Liver (tissue), 9 donors: Measurements from ENCODE around the gene TBX1. TPM values are rescaled to one million over a fixed set of nuclear protein-coding genes. Genes with fewer than 3 reads are reported as not detected.

ENCODE experiments used
- DNase-seq: peaks from one replicate; pipeline ENCODE4 v3.0.0-alpha.2; 2017; ENCODE audit warnings: low spot score
- H3K27ac ChIP-seq, 2 donors: one replicate each; pipeline ENCODE4 v1.7.0; 2013; ENCODE audit warnings: inconsistent platforms in 2 of 2, low read length in 2 of 2, control low read depth in 1 of 2, low read depth in 1 of 2, mild to moderate bottlenecking in 1 of 2
- H3K27me3 ChIP-seq, 4 donors: one replicate each; pipeline versions ENCODE4 v1.6.1 to v1.7.0; 2013; ENCODE audit warnings: low read length in 3 of 4, inconsistent platforms in 1 of 4, mild to moderate bottlenecking in 1 of 4, moderate library complexity in 1 of 4; ENCODE audit not compliant: control insufficient read depth in 4 of 4, insufficient read depth in 4 of 4
- H3K36me3 ChIP-seq, 4 donors: one replicate each; pipeline versions ENCODE4 v1.6.1 to v1.7.0; 2013; ENCODE audit warnings: low read length in 3 of 4, mild to moderate bottlenecking in 3 of 4, low read depth in 1 of 4, moderate library complexity in 1 of 4; ENCODE audit not compliant: control insufficient read depth in 4 of 4, insufficient read depth in 3 of 4
- H3K4me1 ChIP-seq, 4 donors: one replicate each; pipeline versions ENCODE4 v1.6.1 to v1.7.0; 2013; ENCODE audit warnings: low read length in 3 of 4, mild to moderate bottlenecking in 3 of 4, moderate library complexity in 1 of 4; ENCODE audit not compliant: control insufficient read depth in 4 of 4, insufficient read depth in 4 of 4
- H3K4me3 ChIP-seq, 3 donors: one replicate each; pipeline versions ENCODE4 v1.6.1 to v1.7.0; 2013; ENCODE audit warnings: low read length in 3 of 3, control low read depth in 1 of 3, low read depth in 1 of 3, mild to moderate bottlenecking in 1 of 3
- H3K9ac ChIP-seq, 2 donors: one replicate each; pipeline ENCODE4 v1.7.0; 2013; ENCODE audit warnings: low read length in 2 of 2, mild to moderate bottlenecking in 2 of 2, moderate library complexity in 2 of 2, control low read depth in 1 of 2, low read depth in 1 of 2
- H3K9me3 ChIP-seq, 4 donors: one replicate each; pipeline versions ENCODE4 v1.6.1 to v1.7.0; 2013; ENCODE audit warnings: low read length in 3 of 4; ENCODE audit not compliant: control insufficient read depth in 4 of 4
- ATF3 ChIP-seq: IDR thresholded peaks from 2 replicates; pipeline ENCODE4 v1.6.1; 2016; ENCODE audit warnings: antibody characterized with exemption
- EGR1 ChIP-seq, 2 donors: IDR thresholded peaks; 2 replicates each; pipeline ENCODE4 v1.6.1; 2016 to 2018; ENCODE audit warnings: antibody characterized with exemption in 2 of 2, low read depth in 2 of 2
- FOXA1 ChIP-seq: IDR thresholded peaks from 2 replicates; pipeline ENCODE4 v1.6.1; 2016; ENCODE audit warnings: antibody characterized with exemption
- FOXA2 ChIP-seq: IDR thresholded peaks from 2 replicates; pipeline ENCODE4 v1.6.1; 2016; ENCODE audit warnings: antibody characterized with exemption
- GABPA ChIP-seq, 2 donors: IDR thresholded peaks in 1 of 2; conservative IDR thresholded peaks in 1 of 2; 2 replicates each; pipeline ENCODE4 v1.6.1; 2016; ENCODE audit warnings: antibody characterized with exemption in 2 of 2, mild to moderate bottlenecking in 1 of 2, moderate library complexity in 1 of 2
- HNF4A ChIP-seq, 2 donors: conservative IDR thresholded peaks; 2 replicates each; pipeline ENCODE4 v1.6.1; 2016; ENCODE audit warnings: antibody characterized with exemption in 2 of 2, mild to moderate bottlenecking in 2 of 2
- HNF4G ChIP-seq: IDR thresholded peaks from 2 replicates; pipeline ENCODE4 v1.6.1; 2016; ENCODE audit warnings: antibody characterized with exemption
- JUND ChIP-seq, 2 donors: IDR thresholded peaks; 2 replicates each; pipeline ENCODE4 v1.6.1; 2016; ENCODE audit warnings: antibody characterized with exemption in 2 of 2
- MAX ChIP-seq: IDR thresholded peaks from 2 replicates; pipeline ENCODE4 v1.6.1; 2016; ENCODE audit warnings: antibody characterized with exemption
- NR2F2 ChIP-seq: IDR thresholded peaks from 2 replicates; pipeline ENCODE4 v1.6.1; 2016; ENCODE audit warnings: antibody characterized with exemption
- RAD21 ChIP-seq, 2 donors: IDR thresholded peaks; 2 replicates each; pipeline ENCODE4 v1.6.1; 2016; ENCODE audit warnings: antibody characterized with exemption in 2 of 2, mild to moderate bottlenecking in 2 of 2
- REST ChIP-seq: IDR thresholded peaks from 2 replicates; pipeline ENCODE4 v1.6.1; 2016; ENCODE audit warnings: antibody characterized with exemption, mild to moderate bottlenecking
- RXRA ChIP-seq, 2 donors: IDR thresholded peaks; 2 replicates each; pipeline ENCODE4 v1.6.1; 2017 to 2018; ENCODE audit warnings: antibody characterized with exemption in 2 of 2, mild to moderate bottlenecking in 1 of 2
- SP1 ChIP-seq: IDR thresholded peaks from 2 replicates; pipeline ENCODE4 v1.6.1; 2018; ENCODE audit warnings: antibody characterized with exemption, mild to moderate bottlenecking
- TAF1 ChIP-seq: conservative IDR thresholded peaks from 2 replicates; pipeline ENCODE4 v1.6.1; 2016; ENCODE audit warnings: antibody characterized with exemption, mild to moderate bottlenecking
- YY1 ChIP-seq: IDR thresholded peaks from 2 replicates; pipeline ENCODE4 v1.6.1; 2016; ENCODE audit warnings: antibody characterized with exemption, mild to moderate bottlenecking
- ZBTB33 ChIP-seq: IDR thresholded peaks from 2 replicates; pipeline ENCODE4 v1.6.1; 2016; ENCODE audit warnings: antibody characterized with exemption
- WGBS: extraction: QIAGEN DNeasy Blood & Tissue Kit; methylation state at CpG from one replicate; pipeline ENCODE4 v1.1.7; 2013; 5-methylcytosine and 5-hydroxymethylcytosine counted together
- polyA plus RNA-seq, 2 donors: library from polyadenylated mRNA; stranded (reverse) in 1 of 2; unstranded in 1 of 2; fragments of 200-250 nt in 1 of 2; fragments of >200 nt in 1 of 2; fragmentation: Nextera tagmentation in 1 of 2; extraction: Ambion mirVana in 1 of 2; gene quantifications; one replicate each; pipeline versions ENCODE4 v1.2.1 to v1.2.3, GENCODE V29; 2013 to 2015
- total RNA-seq, 2 donors: library from RNA; depleted of rRNA; stranded (reverse); fragments of >200 nt; gene quantifications; one replicate each; pipeline ENCODE4 v1.2.3, GENCODE V29; 2014
- donor health status: healthy.
- donor health status: healthy.
- donor health status: healthy.
- donor health status: healthy.
- donor health status: healthy.

TBX1 gene
- total and polyA plus RNA-seq, 4 donors = 0.17 to 0.18 TPM; not detected in 2

- DNase-seq = no peak
- Histone ChIP-seq H3K4me3 (no peak overlapping the region), H3K27me3 (no peaks in the 10 kb centered on the region), H3K9ac (no peak overlapping the region), H3K4me1 (no peaks in the 10 kb centered on the region), H3K36me3 (no peaks in the 10 kb centered on the region), H3K9me3 (no peaks in the 10 kb centered on the region), H3K27ac (no peak overlapping the region)
- 82% methylated on average over 24 of the region's 24 CpGs for WGBS
- TF ChIP-seq REST (no peak), MAX (no peak), TAF1 (no peak), ATF3 (no peak), YY1 (no peak), FOXA1 (no peak), JUND (IDR thresholded peaks at IDR 0.05) (no peak), HNF4G (no peak), ZBTB33 (no peak), GABPA (IDR thresholded peaks at IDR 0.05 in 1 of 2, conservative IDR thresholded peaks at IDR 0.05 in 1 of 2) (no peak), NR2F2 (no peak)
Measured at GRCh38 chr22:19797086-19798002, 36.8 kb downstream of the TBX1 start.

- no peak for DNase-seq
- no peaks in the 10 kb centered on the region for H3K4me1 ChIP-seq
- H3K27ac ChIP-seq = no peak overlapping the region
- H3K27me3 ChIP-seq = no peaks in the 10 kb centered on the region
- no peaks in the 10 kb centered on the region for H3K9me3 ChIP-seq
- H3K4me3 ChIP-seq = no peak overlapping the region
- H3K9ac ChIP-seq = no peak overlapping the region
- peaks cover 0 to 2% (median 0%) of the 10 kb centered on the region in 4 donors for H3K36me3 ChIP-seq
- WGBS = 95% methylated on average over 19 of the region's 19 CpGs
- TF ChIP-seq MAX (no peak), YY1 (no peak), FOXA1 (no peak), JUND (IDR thresholded peaks at IDR 0.05) (no peak), SP1 (no peak), FOXA2 (no peak), TAF1 (no peak), RXRA (IDR thresholded peaks at IDR 0.05) (no peak), GABPA (IDR thresholded peaks at IDR 0.05 in 1 of 2, conservative IDR thresholded peaks at IDR 0.05 in 1 of 2) (no peak), HNF4A (conservative IDR thresholded peaks at IDR 0.05) (no peak), EGR1 (IDR thresholded peaks at IDR 0.05; ENCODE audit: low read depth in 2 of 2) (no peak), ZBTB33 (no peak), HNF4G (no peak), NR2F2 (no peak), RAD21 (IDR thresholded peaks at IDR 0.05) (no peak), ATF3 (no peak)
Measured at GRCh38 chr22:19798003-19798665, 37.6 kb downstream of the TBX1 start.
